Measurements from ENCODE around the gene CALML3.

DNA sequence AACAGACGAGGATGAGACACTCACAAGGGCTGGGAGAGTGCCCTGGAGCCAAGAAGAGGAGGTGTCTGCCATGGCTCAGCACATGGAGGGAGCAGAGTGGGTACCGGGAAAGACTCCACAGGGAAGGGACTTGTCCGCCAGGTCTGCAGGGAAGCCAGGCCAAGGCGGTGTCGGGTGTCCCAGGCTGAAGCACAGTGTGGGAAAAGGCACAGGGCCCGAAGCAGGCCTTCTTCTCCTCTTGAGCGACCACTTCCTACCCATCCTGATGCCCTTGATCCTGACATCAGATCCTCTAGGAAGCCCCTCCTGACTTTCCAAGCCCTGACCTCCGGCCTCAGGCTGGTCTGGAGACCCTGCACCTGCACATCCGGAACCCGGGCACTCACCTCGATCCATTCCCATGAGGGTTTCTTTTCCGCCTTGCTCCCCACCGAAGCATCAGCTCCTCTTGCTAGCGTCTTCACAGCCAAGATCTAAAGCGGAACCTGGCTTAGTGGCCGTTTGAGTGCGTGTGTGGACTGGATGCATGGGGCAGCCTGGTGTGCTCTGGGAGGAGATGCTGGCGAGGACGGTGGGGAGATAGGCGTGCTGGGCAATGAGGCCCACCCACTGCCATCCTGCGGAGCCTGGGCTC, 8.5 kb downstream of the CALML3 start:
- TF ChIP-seq CTCF (IDR thresholded peaks at IDR 0.05) (no peak), POLR2A (IDR thresholded peaks at IDR 0.05) (no peak), EP300 (IDR thresholded peaks at IDR 0.05) (no peak)

Measured in stomach (tissue), 4 donors.